Natural killer cell (primary cell): ENCODE results near the gene FBXO9. TPM values are rescaled to one million over a fixed set of nuclear protein-coding genes. Genes with fewer than 3 reads are reported as not detected.

Experiments
- total RNA-seq, 4 donors: library from RNA; stranded (reverse); fragments of 120-200 nt in 1 of 4; gene quantifications; one replicate each; pipeline versions ENCODE4 v1.2.3 to v1.2.4, GENCODE V29; 2013 to 2022

The FBXO9 gene
- total RNA-seq, 3 donors from 2014 or later (not counting 1 experiment from before 2014, with no cell fraction given), result 82.4 to 96.6 (median 88.9) TPM

Other genes with a start within 250 kb of the FBXO9 start
- not detected for gene GSTA5, start 224.6 kb upstream of the FBXO9 start, total RNA-seq
- gene GSTA3, start 155.7 kb upstream of the FBXO9 start, total RNA-seq, result not detected
- gene GSTA4, start 70.1 kb upstream of the FBXO9 start, total RNA-seq, result 1 to 10 TPM in 2 of 3 donors, under 1 TPM in 1; 0.55 to 2.5 (median 1.8) TPM
- 10 to 100 TPM in 2 of 3 donors, 1 to 10 TPM in 1; 9.0 to 14.3 (median 13.5) TPM for gene CILK1, start 3.6 kb upstream of the FBXO9 start, total RNA-seq
- gene GCM1, start 83.4 kb downstream of the FBXO9 start, total RNA-seq, result under 1 TPM in 1 of 3 donors, not detected in 2; 0.20 TPM